ENCODE results near the gene EXOC4.

DNA sequence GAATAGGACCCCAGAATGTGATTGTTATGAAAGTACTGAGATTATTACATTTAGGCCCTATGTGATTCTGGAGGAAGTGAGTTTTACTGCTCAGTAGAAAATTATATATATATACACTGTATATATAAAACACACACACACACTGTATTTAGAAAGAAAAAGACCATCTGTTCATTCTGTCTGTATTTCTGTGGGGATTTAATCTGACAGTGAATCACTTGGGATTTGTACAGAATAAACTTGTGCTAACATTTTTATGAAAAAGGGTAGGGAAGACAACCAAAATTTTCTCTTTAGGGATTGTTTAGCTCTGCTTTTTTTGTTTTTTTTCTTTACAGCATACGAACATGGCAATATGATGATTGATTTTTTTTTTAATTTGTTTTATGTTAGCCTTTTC is 142.7 kb downstream of the EXOC4 start:
- TF ChIP-seq EZH2 (IDR thresholded peaks at IDR 0.05; ENCODE audit: insufficient read depth, poor library complexity, severe bottlenecking) (no peak), EZH2phosphoT487 (IDR thresholded peaks at IDR 0.05; ENCODE audit: insufficient read depth, low read depth) (no peak)
